ENCODE results near the gene CHCHD5.
"Not testable (repeated sequence)": the region's sequence is repeated elsewhere in the genome, so short reads cannot be mapped to it uniquely, and the experiment has no call there.

The CHCHD5 gene

DNA sequence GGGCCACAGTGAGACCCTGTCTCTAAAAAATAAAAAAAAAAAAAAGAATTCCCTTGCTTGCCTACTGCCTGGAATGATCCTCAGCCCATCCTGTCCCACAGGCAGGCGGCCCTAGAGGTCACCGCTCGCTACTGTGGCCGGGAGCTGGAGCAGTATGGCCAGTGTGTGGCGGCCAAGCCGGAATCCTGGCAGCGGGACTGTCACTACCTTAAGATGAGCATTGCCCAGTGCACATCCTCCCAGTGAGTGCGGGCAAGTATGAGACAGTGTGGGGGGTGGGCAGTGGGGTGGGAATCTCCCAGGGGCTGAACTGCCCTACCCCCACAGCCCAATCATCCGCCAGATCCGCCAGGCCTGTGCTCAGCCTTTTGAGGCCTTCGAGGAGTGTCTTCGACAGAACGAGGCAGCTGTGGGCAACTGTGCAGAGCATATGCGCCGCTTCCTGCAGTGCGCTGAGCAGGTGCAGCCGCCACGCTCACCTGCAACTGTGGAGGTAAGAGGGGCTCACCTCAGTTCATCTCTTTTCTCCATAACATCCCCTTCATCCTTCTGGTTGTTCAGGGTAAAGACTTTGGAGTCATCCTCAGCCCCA, 1.6 kb downstream of the CHCHD5 start:
- FAIRE-seq = no peak
- DNase-seq (ENCODE audit: low spot score) = no peak

DNA sequence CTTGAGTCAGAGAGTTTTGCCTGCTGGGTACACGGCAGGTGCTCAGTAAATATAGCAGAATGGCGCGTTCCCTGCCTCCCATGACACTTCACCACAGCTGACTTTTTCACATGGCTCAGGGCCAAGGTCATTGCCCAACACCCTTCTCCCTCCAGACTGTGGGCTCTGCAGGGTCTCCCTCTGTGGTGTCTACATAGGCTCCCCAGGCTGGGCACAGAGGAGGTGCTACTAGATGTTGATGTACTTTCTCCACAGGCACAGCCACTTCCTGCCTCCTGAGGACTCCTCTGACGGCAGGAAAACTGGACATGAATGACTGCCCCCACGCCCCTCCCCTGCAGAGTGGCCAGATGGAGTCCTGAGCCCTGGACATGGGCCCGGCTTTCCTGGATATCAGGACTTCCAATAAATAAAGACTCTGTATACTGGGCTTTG, 4.2 kb downstream of the CHCHD5 start:
- DNase-seq (ENCODE audit: low spot score) (no peak), FAIRE-seq (no peak)

DNA sequence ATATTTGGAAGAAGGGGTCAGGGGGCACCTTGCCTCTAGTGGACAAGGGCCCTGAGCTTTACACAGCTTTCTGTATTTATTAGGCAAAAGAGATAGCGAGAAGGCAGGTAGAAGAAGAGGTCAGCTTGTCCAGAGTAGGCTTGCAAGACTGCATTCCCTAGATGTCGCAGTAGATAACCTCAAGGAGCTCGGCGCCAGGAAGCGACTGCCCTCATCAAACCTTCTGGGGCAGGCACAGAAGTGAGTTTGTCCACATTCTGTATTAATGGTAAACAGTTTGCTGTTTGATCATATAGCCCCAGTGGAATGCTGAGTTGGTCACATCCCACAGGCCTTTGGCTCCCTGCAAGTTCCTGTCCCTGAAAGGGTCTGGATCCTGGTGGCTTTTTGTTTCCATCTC, 7.0 kb downstream of the CHCHD5 start:
- no peak for FAIRE-seq
- no peak for DNase-seq (ENCODE audit: low spot score)

DNA sequence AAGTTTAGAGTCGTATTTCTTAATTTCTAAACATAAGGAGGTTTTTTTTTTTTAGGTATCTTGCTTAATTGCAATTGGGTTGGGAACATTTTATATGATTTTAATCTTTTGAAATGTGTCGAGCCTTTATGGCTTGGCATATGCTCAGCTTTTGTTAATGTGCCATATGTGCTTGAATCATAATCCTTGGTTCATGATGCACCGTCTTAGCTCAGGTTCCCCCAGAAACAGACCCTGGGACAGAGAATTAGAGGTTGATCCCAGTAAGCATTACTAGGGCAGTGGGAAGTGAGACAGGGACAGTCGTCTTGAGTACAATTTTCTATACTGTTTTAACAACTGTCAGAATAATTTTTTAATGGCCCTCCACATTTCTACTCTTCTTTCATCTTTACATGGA, 9.3 kb downstream of the CHCHD5 start:
- DNase-seq (ENCODE audit: low spot score) (no peak), FAIRE-seq (no peak)

DNA sequence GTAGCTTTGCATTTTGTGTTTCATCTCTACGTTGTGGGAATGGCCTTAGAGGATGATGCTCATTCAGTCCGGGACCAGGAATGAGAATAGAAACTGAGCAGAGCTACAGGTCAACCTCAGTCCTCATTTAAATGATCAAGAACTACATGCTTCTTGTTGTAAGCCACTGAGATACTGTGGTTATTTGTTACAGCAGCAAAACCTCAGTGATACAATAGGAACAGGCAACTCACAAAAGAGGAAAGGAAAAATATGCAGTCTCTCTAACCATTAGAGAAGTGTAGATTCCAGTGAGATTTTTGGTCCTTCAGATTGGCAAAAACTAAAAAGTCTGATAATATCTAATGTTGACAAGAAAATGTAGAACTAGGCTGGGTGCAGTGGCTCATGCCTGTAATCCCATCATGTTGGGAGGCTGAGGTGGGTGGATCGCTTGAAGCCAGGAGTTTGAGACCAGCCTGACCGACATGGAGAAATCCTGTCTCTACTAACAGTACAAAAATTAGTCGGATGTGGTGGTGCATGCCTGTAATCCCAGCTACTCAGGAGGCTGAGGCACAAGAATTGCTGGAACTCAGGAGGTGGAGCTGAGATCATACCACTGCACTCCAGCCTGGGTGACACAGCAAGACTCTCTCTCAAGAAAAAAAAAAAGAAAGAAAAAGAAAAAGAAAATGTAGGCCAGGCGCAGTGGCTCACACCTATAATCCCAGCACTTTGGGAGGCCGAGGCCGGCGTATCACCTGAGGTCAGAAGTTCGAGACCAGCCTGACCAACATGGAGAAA, 13.3 kb downstream of the CHCHD5 start:
- no peak for DNase-seq (ENCODE audit: low spot score)
- no peak for FAIRE-seq

DNA sequence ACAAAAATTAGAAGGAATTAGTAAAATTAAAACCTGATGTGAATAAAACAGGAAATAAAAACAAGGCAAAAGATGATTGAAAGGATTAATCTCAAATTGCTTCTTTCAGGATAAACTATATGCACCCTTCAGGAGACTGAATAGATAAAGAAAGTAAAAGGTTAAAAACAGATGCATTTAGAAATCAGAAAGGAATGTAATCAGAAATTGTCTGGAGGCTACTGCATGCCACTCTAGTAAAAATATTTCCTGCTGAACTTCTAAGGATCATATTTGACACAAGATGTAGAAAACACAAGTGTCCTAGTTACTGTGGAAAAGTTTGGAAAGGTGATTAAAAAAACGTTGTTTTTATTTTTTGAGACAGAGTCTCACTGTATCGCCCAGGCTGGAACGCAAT, 16.2 kb downstream of the CHCHD5 start:
- DNase-seq (ENCODE audit: low spot score) (no peak), FAIRE-seq (no peak)

DNA sequence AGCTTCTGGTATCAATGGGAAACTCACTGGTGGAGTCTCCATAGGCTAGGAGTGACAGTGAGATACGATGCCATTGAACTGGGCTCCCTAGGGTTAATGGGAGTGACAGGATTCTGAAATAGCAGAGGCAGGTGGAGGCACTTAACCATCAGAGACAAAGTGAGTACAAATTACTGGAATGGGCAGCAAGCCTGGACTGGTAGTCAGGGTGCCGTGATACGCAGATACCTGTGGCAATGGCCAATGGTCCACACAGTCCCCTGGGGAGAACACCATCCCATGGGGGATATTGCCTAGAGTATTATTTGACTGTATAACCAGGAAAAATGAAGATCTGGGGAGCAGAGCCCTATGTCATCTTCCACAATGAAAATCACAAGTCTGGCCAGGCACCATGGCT, 17.3 kb downstream of the CHCHD5 start:
- DNase-seq (ENCODE audit: low spot score) (no peak), FAIRE-seq (no peak)

DNA sequence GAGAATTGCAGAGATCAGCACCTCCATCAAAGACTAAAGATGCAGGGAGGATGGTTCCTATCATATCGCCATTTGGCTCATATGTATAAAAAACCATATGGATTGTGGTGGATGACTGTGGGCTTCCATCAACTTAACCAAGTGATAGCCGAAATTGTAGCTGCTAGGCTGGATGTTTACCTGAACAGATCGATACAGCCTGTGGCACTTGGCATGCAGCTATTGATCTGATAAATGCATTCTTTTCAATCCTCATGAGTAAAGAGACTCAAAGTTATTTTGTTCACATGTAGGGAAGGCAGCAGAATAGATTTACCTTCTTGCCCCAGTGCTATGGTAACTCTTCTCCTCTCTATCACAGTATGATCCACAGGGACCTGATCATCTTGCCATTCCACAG, 18.5 kb downstream of the CHCHD5 start:
- DNase-seq (ENCODE audit: low spot score) (no peak), FAIRE-seq (no peak)

DNA sequence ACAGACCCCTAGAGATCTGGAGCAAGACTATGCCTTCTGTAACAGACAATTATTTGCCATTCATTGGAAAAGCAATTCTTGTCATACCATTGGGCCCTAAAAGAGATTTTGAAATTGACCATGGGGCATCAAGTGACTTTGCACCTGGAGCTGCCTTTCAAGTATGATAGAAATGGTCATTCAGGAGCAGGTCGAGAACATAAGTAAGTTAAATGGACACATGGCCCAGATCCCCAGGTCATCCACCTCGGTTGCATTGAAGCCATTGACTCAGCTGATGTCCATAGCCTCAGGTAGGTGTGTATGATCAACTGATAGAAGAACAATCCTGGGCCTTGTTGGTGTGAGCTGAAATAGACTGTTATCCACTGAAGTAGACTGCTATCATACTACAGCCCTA, 19.3 kb downstream of the CHCHD5 start:
- FAIRE-seq (no peak), DNase-seq (ENCODE audit: low spot score) (no peak)

DNA sequence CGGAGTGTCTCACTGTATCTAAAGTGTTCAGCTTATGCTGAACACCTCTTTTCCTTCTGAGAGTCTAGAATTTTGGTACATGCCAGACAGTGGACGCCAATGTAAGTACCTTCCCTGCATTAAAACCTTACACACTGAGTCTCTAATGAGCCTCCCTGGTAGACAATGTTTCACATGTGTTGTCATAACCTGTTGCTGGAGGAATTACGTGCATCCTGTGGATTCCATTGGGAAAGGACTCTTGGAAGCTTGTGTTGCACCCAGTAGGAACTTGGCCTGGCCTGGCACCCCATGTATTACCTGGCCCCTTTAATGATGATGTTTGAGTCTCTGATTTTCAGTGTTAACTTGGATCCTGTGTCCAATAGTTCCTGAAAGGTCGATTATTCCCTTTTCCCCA, 20.5 kb downstream of the CHCHD5 start:
- no peak for DNase-seq (ENCODE audit: low spot score)
- no peak for FAIRE-seq

DNA sequence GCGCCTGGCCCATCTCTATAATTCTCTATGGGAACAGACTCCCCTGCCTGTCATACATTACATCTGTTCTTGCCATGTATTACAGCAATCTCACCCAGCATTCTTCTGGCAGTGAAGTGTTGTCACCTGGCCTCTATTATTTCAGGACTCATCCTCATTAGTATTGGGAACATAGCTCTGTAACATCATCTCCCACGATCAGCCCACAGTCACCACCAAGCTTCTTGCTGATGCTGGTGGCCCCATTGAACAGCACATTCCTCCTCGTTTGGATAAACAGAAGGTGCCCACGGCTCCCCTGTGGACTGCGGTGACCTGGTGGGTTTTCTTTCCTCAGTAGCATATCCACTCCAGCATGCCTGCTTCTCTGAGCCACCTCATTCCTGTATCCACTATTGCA, 21.5 kb downstream of the CHCHD5 start:
- no peak for FAIRE-seq
- DNase-seq (ENCODE audit: low spot score) = no peak

DNA sequence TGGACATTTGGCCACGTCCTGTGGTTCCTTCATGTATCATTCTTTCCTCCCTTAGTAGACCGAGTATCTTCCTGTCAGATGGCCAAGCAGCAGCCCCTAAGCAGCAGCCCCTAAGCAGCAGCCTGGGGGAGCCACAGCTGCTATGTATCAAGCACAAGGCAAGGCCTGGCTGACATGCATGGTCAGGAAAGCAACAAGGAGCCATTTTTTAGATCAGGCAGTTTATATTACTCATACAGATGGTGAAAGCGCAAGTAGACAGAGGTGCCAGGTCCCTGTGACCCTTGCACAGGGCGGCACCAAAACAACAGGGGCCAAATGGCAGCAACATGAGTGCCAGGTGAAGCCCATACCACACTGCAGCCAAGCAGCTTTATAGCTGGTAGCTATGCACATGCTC, 22.1 kb downstream of the CHCHD5 start:
- no peak for FAIRE-seq
- DNase-seq (ENCODE audit: low spot score) = no peak

DNA sequence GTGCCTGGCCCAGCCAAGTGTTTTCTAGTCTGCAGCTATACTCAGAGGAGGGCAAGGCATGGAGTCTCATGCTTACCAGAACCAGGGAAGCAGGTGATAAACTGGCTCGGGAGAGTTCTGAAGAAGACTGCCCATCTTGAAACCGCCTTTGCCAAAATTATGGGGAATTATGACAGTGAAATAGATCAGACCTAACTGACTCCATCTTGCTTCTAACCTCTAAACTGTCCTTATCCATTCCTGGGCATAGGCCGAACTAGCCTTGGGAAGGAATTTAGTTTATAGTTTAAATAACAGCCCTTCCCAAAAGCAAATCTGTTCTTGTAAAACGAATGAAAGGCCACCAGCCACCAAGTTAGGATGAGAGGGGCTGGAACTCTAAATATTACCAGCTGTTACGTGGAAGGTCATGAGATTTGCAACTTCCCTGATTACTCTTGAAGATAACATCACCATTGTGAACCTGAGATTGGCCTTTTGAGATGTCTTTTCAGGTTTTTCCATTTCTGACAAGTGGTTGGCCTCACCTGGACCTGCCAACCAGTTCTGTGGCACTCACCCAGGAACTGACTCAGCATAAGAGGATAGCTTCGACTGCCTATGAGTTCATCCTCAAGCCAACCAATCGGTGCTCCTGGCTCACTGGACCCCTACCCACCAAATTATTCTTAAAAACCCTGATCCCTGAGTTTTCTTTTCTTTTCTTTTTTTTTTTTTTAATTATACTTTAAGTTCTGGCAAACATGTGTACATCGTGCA, 23.4 kb downstream of the CHCHD5 start:
- FAIRE-seq (no peak), DNase-seq (ENCODE audit: low spot score) (no peak)

DNA sequence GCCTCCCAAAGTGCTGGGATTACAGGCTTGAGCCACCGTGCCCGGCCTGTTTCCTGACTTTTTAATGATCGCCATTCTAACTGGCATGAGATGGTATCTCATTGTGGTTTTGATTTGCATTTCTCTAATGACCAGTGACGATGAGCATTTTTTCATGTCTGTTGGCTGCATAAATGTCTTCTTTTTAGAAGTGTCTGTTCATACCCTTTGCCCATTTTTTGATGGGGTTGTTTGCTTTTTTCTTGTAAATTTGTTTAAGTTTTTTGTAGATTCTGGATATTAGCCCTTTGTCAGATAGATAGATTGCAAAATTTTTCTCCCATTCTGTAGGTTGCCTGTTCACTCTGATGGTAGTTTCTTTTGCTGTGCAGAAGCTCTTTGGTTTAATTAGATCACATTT, 24.9 kb downstream of the CHCHD5 start:
- not testable (repeated sequence) for FAIRE-seq; DNase-seq (ENCODE audit: low spot score)

DNA sequence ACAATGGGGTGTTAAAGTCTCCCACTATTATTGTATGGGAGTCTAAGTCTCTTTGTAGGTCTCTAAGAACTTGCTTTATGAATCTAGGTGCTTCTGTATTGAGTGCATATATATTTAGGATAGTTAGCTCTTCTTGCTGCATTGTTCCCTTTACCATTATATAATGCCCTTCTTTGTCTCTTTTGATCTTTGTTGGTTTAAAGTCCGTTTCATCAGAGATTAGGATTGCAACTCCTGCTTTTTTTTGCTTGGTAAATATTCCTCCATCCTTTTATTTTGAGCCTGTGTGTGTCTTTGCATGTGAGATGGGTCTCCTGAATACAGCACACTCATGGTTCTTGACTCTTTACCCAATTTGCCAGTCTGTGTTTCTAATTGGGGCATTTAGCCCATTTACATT, 27.9 kb downstream of the CHCHD5 start:
- not testable (repeated sequence) for DNase-seq (ENCODE audit: low spot score); FAIRE-seq

DNA sequence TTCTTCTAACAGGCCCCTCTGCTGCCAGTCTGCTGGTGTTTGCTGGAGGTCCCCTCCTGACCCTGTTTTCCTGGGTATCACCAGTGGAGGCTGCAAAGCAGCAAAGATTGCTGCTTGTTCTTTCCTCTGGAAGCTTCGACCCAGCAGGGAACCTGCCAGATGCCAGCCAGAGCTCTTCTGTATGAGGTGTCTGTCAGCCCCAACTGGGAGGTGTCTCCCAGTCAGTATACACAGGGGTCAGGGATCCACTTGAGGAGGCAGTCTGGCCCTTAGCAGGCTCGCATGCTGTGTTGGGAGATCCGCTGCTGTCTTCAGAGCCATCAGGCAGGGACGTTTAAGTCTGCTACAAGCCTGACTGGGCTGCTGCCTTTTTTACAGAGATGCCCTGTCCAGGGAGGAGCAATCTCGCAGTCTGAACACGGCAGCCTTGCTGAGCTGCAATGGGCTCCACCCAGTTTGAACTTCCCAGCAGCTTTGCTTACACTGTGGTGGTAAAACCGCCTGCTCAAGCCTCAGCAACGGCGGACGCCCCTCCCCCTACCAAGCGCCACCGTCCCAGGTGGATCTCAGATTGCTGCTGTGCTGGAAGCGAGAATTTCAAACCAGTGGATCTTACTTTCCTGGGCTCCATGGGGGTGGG, 29.9 kb downstream of the CHCHD5 start:
- no peak for DNase-seq (ENCODE audit: low spot score)
- FAIRE-seq = no peak

DNA sequence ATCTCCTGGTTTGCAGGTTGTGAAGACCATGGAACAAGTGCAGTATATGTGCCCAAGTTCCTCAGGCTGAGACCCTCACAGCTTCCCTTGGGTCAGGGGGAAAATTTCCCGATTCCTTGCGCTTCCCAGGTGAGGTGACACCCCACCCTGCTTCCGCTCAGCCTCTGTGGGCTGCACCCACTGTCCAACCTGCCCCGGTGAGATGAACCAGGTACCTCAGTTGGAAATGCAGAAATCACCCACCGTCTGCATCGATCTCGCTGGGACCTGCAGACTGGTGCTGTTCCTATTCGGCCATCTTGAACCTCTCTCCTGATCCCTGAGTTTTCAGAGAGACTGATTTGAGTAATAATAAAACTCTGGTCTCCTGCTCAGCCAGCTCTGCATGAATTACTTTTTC, 30.6 kb downstream of the CHCHD5 start:
- no peak for FAIRE-seq
- DNase-seq (ENCODE audit: low spot score) = no peak

DNA sequence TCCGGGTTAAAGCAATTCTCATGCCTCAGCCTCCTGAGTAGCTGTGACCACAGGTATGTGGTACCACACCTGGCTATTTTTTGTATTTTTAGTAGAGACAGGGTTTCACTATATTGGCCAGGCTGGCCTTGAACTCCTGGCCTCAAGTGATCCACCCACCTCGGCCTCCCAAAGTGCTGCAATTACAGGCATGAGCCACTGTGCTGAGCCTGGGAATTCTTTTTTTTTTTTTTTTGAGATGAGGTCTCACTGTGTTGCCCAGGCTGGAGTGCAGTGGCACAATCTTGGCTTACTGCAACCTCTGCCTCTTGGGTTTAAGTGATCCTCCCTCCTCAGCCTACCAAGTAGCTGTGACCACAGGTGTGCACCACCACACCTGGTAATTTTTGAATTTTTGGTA, 31.4 kb downstream of the CHCHD5 start:
- not testable (repeated sequence) for FAIRE-seq; DNase-seq (ENCODE audit: low spot score)

DNA sequence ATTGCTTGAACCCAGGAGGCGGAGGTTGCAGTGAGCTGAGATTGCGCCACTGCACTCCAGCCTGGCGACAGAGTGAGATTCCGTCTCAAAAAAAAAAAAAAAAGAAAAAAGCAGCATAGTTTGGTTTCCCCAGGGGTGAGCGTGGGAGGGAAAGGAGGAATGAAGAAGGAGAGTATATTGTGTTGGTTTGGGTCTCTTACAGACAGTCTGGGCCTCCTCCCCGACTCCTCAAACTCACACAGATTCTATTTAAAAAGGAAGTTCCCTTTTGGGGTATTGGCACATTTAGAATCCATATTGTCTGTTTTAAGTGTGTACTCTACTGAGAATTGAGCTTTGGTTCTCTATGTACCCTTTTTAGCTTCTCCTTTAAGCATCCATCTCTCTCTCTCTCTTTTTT, 34.0 kb downstream of the CHCHD5 start:
- DNase-seq (ENCODE audit: low spot score) (no peak), FAIRE-seq (no peak)

DNA sequence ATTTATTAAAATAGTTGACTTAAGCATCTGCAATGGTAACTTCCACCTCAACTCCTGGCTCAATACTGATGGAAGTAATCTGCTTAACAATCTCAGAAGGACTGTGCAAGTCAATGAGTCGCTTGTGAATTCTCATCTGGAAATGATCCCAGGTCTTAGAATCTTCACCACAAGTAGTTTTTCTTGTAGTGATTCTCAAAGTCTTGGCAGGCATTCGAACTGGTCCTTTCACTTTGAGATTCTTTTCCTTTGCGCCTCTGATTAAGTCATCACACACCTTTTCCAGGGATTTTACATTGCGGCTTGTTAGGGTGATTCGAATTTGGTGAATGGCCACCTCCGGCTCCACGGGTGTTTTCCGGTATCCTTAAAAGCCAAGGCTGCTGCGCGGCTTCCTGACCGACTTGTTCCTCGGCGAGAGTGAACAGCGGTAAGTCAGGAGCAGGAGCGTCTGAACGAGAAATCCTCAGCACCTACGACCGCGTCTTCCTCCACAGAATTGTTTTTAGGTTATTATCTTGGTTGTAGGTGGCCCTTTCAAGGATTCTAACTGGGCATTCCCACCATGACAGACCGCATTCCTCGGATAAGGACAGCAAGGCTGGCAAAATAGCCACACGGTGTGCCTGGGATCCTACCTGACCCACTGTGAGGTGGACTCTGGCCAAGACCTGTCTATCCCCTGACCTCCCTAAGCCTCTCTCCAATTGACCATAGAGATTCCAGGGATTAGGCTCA, 37.5 kb downstream of the CHCHD5 start:
- DNase-seq (ENCODE audit: low spot score) = no peak

DNA sequence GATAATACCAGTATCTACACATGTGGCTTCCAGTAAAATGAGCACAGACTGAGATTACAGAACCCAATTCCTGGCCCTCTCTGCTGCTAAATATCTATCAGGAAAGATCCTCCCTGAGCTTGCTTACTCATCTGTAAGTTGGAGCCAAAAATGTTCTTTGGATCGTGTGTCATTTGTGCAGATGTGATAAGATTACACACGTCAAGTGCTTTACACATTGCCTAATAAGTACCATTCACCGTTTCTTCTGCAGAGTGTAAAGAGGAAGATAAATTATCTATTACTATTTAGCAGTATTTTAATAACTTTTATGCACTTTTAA, 38.1 kb downstream of the CHCHD5 start:
- DNase-seq (ENCODE audit: low spot score) = peak; percentile 36
- FAIRE-seq = no peak

More for the DNA sequence above, 37.5 kb downstream of the CHCHD5 start:
- no peak for FAIRE-seq

Data from urothelium cell line (cell line).